ENCODE measurements around the gene MYO5B. TPM values are rescaled to one million over a fixed set of nuclear protein-coding genes. Genes with fewer than 3 reads are reported as not detected.

Gene MYO5B
- polyA plus RNA-seq, 6 donors from 2014 or later, result 0.44 TPM; not detected in 5

- Mint-ChIP-seq H3K4me3 (no peak overlapping the region), H3K9me3 (peaks cover 0 to 5% (median 3%) of the 10 kb centered on the region in 7 donors), H3K36me3 (no peaks in the 10 kb centered on the region), H3K4me1 (no peaks in the 10 kb centered on the region), H3K27me3 (peaks cover 23 to 49% (median 35%) of the 10 kb centered on the region in 3 donors), H3K27ac (no peak overlapping the region)
- DNase-seq (no peak), ATAC-seq (ENCODE audit: low read depth in 2 of 2) (no peak)
Measured at GRCh38 chr18:50030146-50030545, 164.8 kb downstream of the MYO5B start.

- ATAC-seq (ENCODE audit: low read depth in 2 of 2), result no peak
- Mint-ChIP-seq H3K9me3 (peaks cover 0 to 7% (median 0%) of the 10 kb centered on the region in 7 donors), H3K27me3 (peaks cover 26 to 41% (median 29%) of the 10 kb centered on the region in 3 donors)
Measured at GRCh38 chr18:50027996-50028395, 167.0 kb downstream of the MYO5B start.

GRCh38 chr18:50024466-50024865, 170.5 kb downstream of the MYO5B start:
- ATAC-seq (ENCODE audit: low read depth in 2 of 2) (no peak), DNase-seq (no peak)
- Mint-ChIP-seq H3K9me3 (peaks cover 0 to 7% (median 0%) of the 10 kb centered on the region in 7 donors), H3K27ac (no peak overlapping the region), H3K36me3 (no peaks in the 10 kb centered on the region), H3K4me3 (no peak overlapping the region), H3K27me3 (peaks cover 27 to 62% (median 48%) of the 10 kb centered on the region in 3 donors), H3K4me1 (no peaks in the 10 kb centered on the region)

More at GRCh38 chr18:50027996-50028395, 167.0 kb downstream of the MYO5B start:
- DNase-seq, result no peak
- H3K4me3 Mint-ChIP-seq, result no peak overlapping the region
- H3K4me1 Mint-ChIP-seq, result no peaks in the 10 kb centered on the region
- no peaks in the 10 kb centered on the region for H3K36me3 Mint-ChIP-seq
- H3K27ac Mint-ChIP-seq, result no peak overlapping the region

- no peak for DNase-seq
- Mint-ChIP-seq H3K27me3 (peaks cover 37 to 63% (median 55%) of the 10 kb centered on the region in 3 donors), H3K9me3 (peaks cover 0 to 7% (median 0%) of the 10 kb centered on the region in 7 donors), H3K36me3 (no peaks in the 10 kb centered on the region), H3K27ac (no peak overlapping the region), H3K4me1 (no peaks in the 10 kb centered on the region), H3K4me3 (no peak overlapping the region)
- no peak for ATAC-seq (ENCODE audit: low read depth in 2 of 2)
Measured at GRCh38 chr18:50022985-50023384, 172.0 kb downstream of the MYO5B start.

- Mint-ChIP-seq H3K27ac (no peak overlapping the region), H3K27me3 (peaks cover 14 to 20% (median 15%) of the 10 kb centered on the region in 3 donors), H3K4me3 (no peak overlapping the region), H3K4me1 (no peaks in the 10 kb centered on the region), H3K36me3 (no peaks in the 10 kb centered on the region), H3K9me3 (no peaks in the 10 kb centered on the region)
- ATAC-seq (ENCODE audit: low read depth in 2 of 2) (no peak), DNase-seq (no peak)
Measured at GRCh38 chr18:50014606-50015005, 180.3 kb downstream of the MYO5B start.

- H3K4me1 Mint-ChIP-seq, result no peaks in the 10 kb centered on the region
- ATAC-seq (ENCODE audit: low read depth in 2 of 2) (no peak), DNase-seq (no peak)
- peaks cover 5 to 11% (median 8%) of the 10 kb centered on the region in 3 donors for H3K27me3 Mint-ChIP-seq
- H3K4me3 Mint-ChIP-seq, result no peak overlapping the region
- H3K27ac Mint-ChIP-seq, result peak overlapping the region in 1 of 6 donors; percentile 33
- no peaks in the 10 kb centered on the region for H3K9me3 Mint-ChIP-seq
- H3K36me3 Mint-ChIP-seq, result no peaks in the 10 kb centered on the region
Measured at GRCh38 chr18:50013363-50014138, 181.4 kb downstream of the MYO5B start.

GRCh38 chr18:50011813-50012435, 183.0 kb downstream of the MYO5B start:
- Mint-ChIP-seq H3K4me3 (no peak overlapping the region), H3K9me3 (no peaks in the 10 kb centered on the region), H3K27ac (peak overlapping the region in 1 of 6 donors; percentile 8), H3K4me1 (no peaks in the 10 kb centered on the region), H3K36me3 (no peaks in the 10 kb centered on the region), H3K27me3 (peaks cover 10 to 12% (median 10%) of the 10 kb centered on the region in 3 donors)
- no peak for ATAC-seq (ENCODE audit: low read depth in 2 of 2)
- DNase-seq, result no peak

- Mint-ChIP-seq H3K4me3 (no peak overlapping the region), H3K36me3 (no peaks in the 10 kb centered on the region), H3K4me1 (no peaks in the 10 kb centered on the region), H3K27ac (no peak overlapping the region), H3K27me3 (peaks cover 10 to 23% (median 18%) of the 10 kb centered on the region in 3 donors), H3K9me3 (no peaks in the 10 kb centered on the region)
- peak; percentile 25 for DNase-seq
- peak; percentile 80 to 88 for ATAC-seq (ENCODE audit: low read depth in 2 of 2)
Measured at GRCh38 chr18:50009773-50010335, 185.1 kb downstream of the MYO5B start.

GRCh38 chr18:50008306-50008705, 186.6 kb downstream of the MYO5B start:
- Mint-ChIP-seq H3K36me3 (no peaks in the 10 kb centered on the region), H3K9me3 (no peaks in the 10 kb centered on the region), H3K27me3 (peaks cover 18 to 38% (median 20%) of the 10 kb centered on the region in 3 donors), H3K4me3 (no peak overlapping the region), H3K27ac (no peak overlapping the region), H3K4me1 (no peaks in the 10 kb centered on the region)
- ATAC-seq (ENCODE audit: low read depth in 2 of 2), result no peak
- DNase-seq, result no peak

GRCh38 chr18:50006470-50007046, 188.4 kb downstream of the MYO5B start:
- no peaks in the 10 kb centered on the region for H3K9me3 Mint-ChIP-seq
- H3K4me3 Mint-ChIP-seq, result no peak overlapping the region
- DNase-seq (no peak), ATAC-seq (ENCODE audit: low read depth in 2 of 2) (no peak)
- H3K36me3 Mint-ChIP-seq, result no peaks in the 10 kb centered on the region
- no peaks in the 10 kb centered on the region for H3K4me1 Mint-ChIP-seq
- H3K27ac Mint-ChIP-seq, result no peak overlapping the region
- peaks cover 20 to 45% (median 32%) of the 10 kb centered on the region in 3 donors for H3K27me3 Mint-ChIP-seq

- H3K4me3 Mint-ChIP-seq, result no peak overlapping the region
- H3K4me1 Mint-ChIP-seq, result no peaks in the 10 kb centered on the region
- H3K27me3 Mint-ChIP-seq, result peaks cover 29 to 42% (median 32%) of the 10 kb centered on the region in 3 donors
- no peaks in the 10 kb centered on the region for H3K9me3 Mint-ChIP-seq
- ATAC-seq (ENCODE audit: low read depth in 2 of 2) (no peak), DNase-seq (no peak)
- H3K36me3 Mint-ChIP-seq, result no peaks in the 10 kb centered on the region
- H3K27ac Mint-ChIP-seq, result no peak overlapping the region
Measured at GRCh38 chr18:50004013-50004412, 190.9 kb downstream of the MYO5B start.

- Mint-ChIP-seq H3K27ac (no peak overlapping the region), H3K4me1 (no peaks in the 10 kb centered on the region), H3K9me3 (no peaks in the 10 kb centered on the region), H3K27me3 (peaks cover 27 to 51% (median 36%) of the 10 kb centered on the region in 3 donors), H3K4me3 (peak overlapping the region in 1 of 8 donors; percentile 45), H3K36me3 (no peaks in the 10 kb centered on the region)
- no peak for ATAC-seq (ENCODE audit: low read depth in 2 of 2)
- DNase-seq, result no peak
Measured at GRCh38 chr18:50002781-50003180, 192.2 kb downstream of the MYO5B start.

GRCh38 chr18:50000227-50000626, 194.7 kb downstream of the MYO5B start:
- ATAC-seq (ENCODE audit: low read depth in 2 of 2), result no peak
- H3K4me3 Mint-ChIP-seq, result peak overlapping the region in 1 of 8 donors; percentile 5
- no peaks in the 10 kb centered on the region for H3K4me1 Mint-ChIP-seq
- DNase-seq, result no peak
- H3K36me3 Mint-ChIP-seq, result no peaks in the 10 kb centered on the region
- H3K27ac Mint-ChIP-seq, result no peak overlapping the region
- H3K27me3 Mint-ChIP-seq, result peaks cover 31 to 34% (median 33%) of the 10 kb centered on the region in 3 donors
- no peaks in the 10 kb centered on the region for H3K9me3 Mint-ChIP-seq

Data from naive B cell (primary cell).